CD4-positive, alpha-beta T cell (primary cell): ENCODE data around the gene DENND1A. TPM values are rescaled to one million over a fixed set of nuclear protein-coding genes. Genes with fewer than 3 reads are reported as not detected.

Source experiments
- ATAC-seq: fragments of 200-7000 bp; cut with Tn5 transposase; one replicate; pipeline ENCODE4 v1.10.0; 2022; ENCODE audit warnings: mild to moderate bottlenecking; ENCODE audit not compliant: poor library complexity
- CTCF ChIA-PET: fragments of 350-600 bp; sonication (Branson Sonifier 250); formaldehyde crosslinking; loops from one replicate; lab custom pipeline; 2021; ENCODE audit warnings: antibody characterized with exemption, inconsistent platforms; lab: Charles Lee
- POLR2A ChIA-PET: fragments of 350-600 bp; sonication (Branson Sonifier 250); formaldehyde crosslinking; loops from one replicate; lab custom pipeline; 2021; ENCODE audit warnings: antibody characterized with exemption, inconsistent platforms; lab: Charles Lee
- DNase-seq, 14 experiments: peaks; one replicate each; pipeline ENCODE4 v3.0.0-alpha.2; 2013 to 2020; ENCODE audit warnings: mixed read lengths in 2 of 14
- H3K27ac ChIP-seq, 2 donors: one replicate each; pipeline versions ENCODE4 v1.5.1 to v1.7.0; 2013; ENCODE audit warnings: low read length in 2 of 2, low read depth in 1 of 2, mild to moderate bottlenecking in 1 of 2
- H3K27me3 ChIP-seq, 2 experiments: 1 replicate in 1 of 2; 2 replicates in 1 of 2; pipeline versions ENCODE4 v1.6.1 to v1.7.0; 2013; ENCODE audit warnings: low read length in 2 of 2, control low read depth in 1 of 2, mild to moderate bottlenecking in 1 of 2, moderate library complexity in 1 of 2; ENCODE audit not compliant: insufficient read depth in 2 of 2, control insufficient read depth in 1 of 2
- H3K36me3 ChIP-seq: one replicate; pipeline ENCODE4 v1.6.1; 2013; ENCODE audit warnings: low read length, control low read depth; ENCODE audit not compliant: insufficient read depth
- H3K4me1 ChIP-seq: one replicate; pipeline ENCODE4 v1.6.1; 2013; ENCODE audit warnings: low read length, control low read depth; ENCODE audit not compliant: insufficient read depth
- H3K4me3 ChIP-seq: one replicate; pipeline ENCODE4 v1.5.1; 2013; ENCODE audit warnings: mild to moderate bottlenecking, low read length, moderate library complexity
- H3K9me3 ChIP-seq, 2 experiments: 1 replicate in 1 of 2; 2 replicates in 1 of 2; pipeline versions ENCODE4 v1.6.1 to v1.7.0; 2013; ENCODE audit warnings: low read length in 2 of 2, mild to moderate bottlenecking in 2 of 2, control low read depth in 1 of 2, moderate library complexity in 1 of 2; ENCODE audit not compliant: control insufficient read depth in 1 of 2, insufficient read depth in 1 of 2
- H3K27ac Mint-ChIP-seq: one replicate; pipeline ENCODE4 v1.8.0; 2020; ENCODE audit warnings: mixed read lengths
- H3K27me3 Mint-ChIP-seq: one replicate; pipeline ENCODE4 v1.8.0; 2021; ENCODE audit warnings: mixed read lengths
- H3K36me3 Mint-ChIP-seq: one replicate; pipeline ENCODE4 v1.8.0; 2021; ENCODE audit warnings: low read depth, mixed read lengths
- H3K4me1 Mint-ChIP-seq: one replicate; pipeline ENCODE4 v1.8.0; 2021; ENCODE audit warnings: low read depth, mixed read lengths
- H3K4me3 Mint-ChIP-seq: one replicate; pipeline ENCODE4 v1.8.0; 2020; ENCODE audit warnings: mild to moderate bottlenecking, mixed read lengths
- H3K9me3 Mint-ChIP-seq: one replicate; pipeline ENCODE4 v1.8.0; 2020; ENCODE audit warnings: mixed read lengths
- intact Hi-C, 2 experiments: fragments of 100-400 bp; cut with DNase I in 1 of 2; cut with micrococcal nuclease in 1 of 2; formaldehyde crosslinking; loops; one replicate each; pipeline versions ENCODE4 v1.15.1 to v1.9.0; 2023 to 2025; cut with DNase I, micrococcal nuclease
- total RNA-seq, 174 experiments: library from RNA in 2 of 174; stranded (reverse) in 2 of 174; gene quantifications; one replicate each; pipeline ENCODE4 v1.2.3 and lab custom pipeline; 2021 to 2026
- TF ChIP-seq, protein P1 (sequence below): fragments of 200-600 bp; IDR thresholded peaks from one replicate; pipeline ENCODE4 v1.8.0; 2022; ENCODE audit warnings: antibody characterized with exemption, mild to moderate bottlenecking

Gene DENND1A
- total RNA-seq, 2 experiments from 2014 or later: 20.0 to 20.6 TPM

DNA sequence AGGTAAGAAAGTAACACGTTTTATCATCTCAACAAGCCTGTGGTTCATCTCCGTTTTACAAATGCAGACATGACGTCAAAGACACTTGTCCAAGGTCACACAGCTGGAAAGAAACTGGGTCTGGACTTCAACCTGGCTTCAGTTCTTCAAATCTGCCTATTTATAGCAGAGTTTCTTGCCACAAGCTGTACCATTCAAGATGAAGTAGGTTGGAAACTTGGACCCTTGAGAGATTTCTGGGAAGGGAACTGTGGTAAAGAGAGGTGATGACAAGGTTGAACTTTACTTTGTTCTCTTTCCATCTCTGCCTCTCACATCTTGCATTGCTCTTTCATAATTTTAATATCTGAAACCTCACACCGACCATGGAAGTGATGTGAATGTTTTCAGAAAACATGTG lies 29.9 kb upstream of the DENND1A start:
- Mint-ChIP-seq H3K36me3 (no peaks in the 10 kb centered on the region), H3K27ac (no peak overlapping the region), H3K4me1 (no peaks in the 10 kb centered on the region), H3K27me3 (peaks cover 40% of the 10 kb centered on the region), H3K4me3 (no peak overlapping the region), H3K9me3 (no peaks in the 10 kb centered on the region)
- ChIA-PET POLR2A (no interaction called here), CTCF (no interaction called here)
- Histone ChIP-seq H3K27ac (no peak overlapping the region), H3K4me3 (no peak overlapping the region), H3K36me3 (no peaks in the 10 kb centered on the region), H3K4me1 (no peaks in the 10 kb centered on the region), H3K27me3 (peaks cover 10 to 16% of the 10 kb centered on the region in 2 experiments), H3K9me3 (no peaks in the 10 kb centered on the region)
- intact Hi-C loops: loop anchor here in 1 of 2 experiments (10.0 kb wide), 1 partner anchor 415 kb away; no protein-coding TSS in a partner anchor
- TF ChIP-seq, protein P1, sequence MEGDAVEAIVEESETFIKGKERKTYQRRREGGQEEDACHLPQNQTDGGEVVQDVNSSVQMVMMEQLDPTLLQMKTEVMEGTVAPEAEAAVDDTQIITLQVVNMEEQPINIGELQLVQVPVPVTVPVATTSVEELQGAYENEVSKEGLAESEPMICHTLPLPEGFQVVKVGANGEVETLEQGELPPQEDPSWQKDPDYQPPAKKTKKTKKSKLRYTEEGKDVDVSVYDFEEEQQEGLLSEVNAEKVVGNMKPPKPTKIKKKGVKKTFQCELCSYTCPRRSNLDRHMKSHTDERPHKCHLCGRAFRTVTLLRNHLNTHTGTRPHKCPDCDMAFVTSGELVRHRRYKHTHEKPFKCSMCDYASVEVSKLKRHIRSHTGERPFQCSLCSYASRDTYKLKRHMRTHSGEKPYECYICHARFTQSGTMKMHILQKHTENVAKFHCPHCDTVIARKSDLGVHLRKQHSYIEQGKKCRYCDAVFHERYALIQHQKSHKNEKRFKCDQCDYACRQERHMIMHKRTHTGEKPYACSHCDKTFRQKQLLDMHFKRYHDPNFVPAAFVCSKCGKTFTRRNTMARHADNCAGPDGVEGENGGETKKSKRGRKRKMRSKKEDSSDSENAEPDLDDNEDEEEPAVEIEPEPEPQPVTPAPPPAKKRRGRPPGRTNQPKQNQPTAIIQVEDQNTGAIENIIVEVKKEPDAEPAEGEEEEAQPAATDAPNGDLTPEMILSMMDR: no peak
- no peak for ATAC-seq
- DNase-seq: no peak

DNA sequence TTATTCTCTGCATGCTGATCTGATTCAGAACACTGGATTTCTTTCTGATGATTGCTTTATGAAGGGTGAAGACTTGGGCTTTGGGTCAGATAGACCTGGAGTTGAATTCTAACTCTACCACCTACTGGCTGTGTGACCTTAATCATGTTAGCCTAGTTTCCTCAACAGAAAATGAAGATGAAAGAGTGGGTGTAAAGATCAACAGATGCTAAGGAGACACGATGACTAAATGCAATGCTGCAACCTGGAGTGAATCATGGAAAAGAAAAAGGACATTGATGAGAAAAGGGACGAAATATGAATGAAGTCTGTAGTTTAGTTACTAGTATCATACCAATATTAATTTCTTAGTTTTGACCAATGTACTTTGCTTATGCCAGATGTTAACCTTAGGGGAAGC lies 27.8 kb upstream of the DENND1A start:
- Histone ChIP-seq H3K27ac (no peak overlapping the region), H3K27me3 (peaks cover 10 to 16% of the 10 kb centered on the region in 2 experiments), H3K36me3 (no peaks in the 10 kb centered on the region), H3K4me1 (no peaks in the 10 kb centered on the region), H3K4me3 (no peak overlapping the region), H3K9me3 (no peaks in the 10 kb centered on the region)
- TF ChIP-seq, protein P1: no peak
- Mint-ChIP-seq H3K4me1 (no peaks in the 10 kb centered on the region), H3K9me3 (no peaks in the 10 kb centered on the region), H3K36me3 (no peaks in the 10 kb centered on the region), H3K27ac (no peak overlapping the region), H3K4me3 (no peak overlapping the region), H3K27me3 (peaks cover 30% of the 10 kb centered on the region)
- no peak for ATAC-seq
- POLR2A ChIA-PET: no interaction called here
- intact Hi-C loops: no loop called here
- CTCF ChIA-PET: no interaction called here
- no peak for DNase-seq

DNA sequence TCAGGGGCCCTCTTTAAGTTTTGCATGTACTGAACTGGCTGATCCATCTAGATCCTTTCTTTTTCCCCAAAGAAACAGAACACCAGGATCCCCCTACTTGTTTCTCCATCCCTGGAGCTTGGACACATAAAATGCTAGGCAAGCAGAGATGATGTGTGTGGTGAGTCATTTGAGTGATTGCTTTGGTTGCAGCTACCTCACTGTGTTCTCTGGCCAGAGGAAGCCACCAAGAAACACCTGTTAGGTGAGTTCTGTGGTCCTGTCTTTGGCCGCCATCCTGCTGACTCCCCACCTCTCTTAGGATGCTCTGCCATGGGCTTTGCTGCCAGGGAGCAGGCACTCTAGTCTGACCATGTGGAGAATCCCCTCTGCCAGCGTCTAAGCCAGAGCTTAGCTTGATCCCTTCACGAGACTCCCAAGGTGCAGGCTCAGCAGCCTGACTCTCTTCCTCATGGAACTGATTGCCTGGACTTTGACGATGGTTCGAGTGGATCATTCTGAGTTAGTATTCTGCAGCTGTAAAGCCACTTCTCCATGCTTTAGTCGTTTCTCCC lies 27.3 kb upstream of the DENND1A start:
- Histone ChIP-seq H3K27ac (no peak overlapping the region), H3K9me3 (no peaks in the 10 kb centered on the region), H3K27me3 (peaks cover 9 to 16% of the 10 kb centered on the region in 2 experiments), H3K4me3 (no peak overlapping the region), H3K36me3 (no peaks in the 10 kb centered on the region), H3K4me1 (no peaks in the 10 kb centered on the region)
- POLR2A ChIA-PET: no interaction called here
- Mint-ChIP-seq H3K4me1 (no peaks in the 10 kb centered on the region), H3K4me3 (no peak overlapping the region), H3K27ac (no peak overlapping the region), H3K27me3 (peaks cover 29% of the 10 kb centered on the region), H3K36me3 (no peaks in the 10 kb centered on the region), H3K9me3 (no peaks in the 10 kb centered on the region)
- intact Hi-C loops: no loop called here
- CTCF ChIA-PET: no interaction called here
- ATAC-seq (no peak), DNase-seq (no peak)
- TF ChIP-seq, protein P1: no peak
